NB4 (cell line): Measurements from ENCODE around the gene TRAF3.

Source experiments
- DNase-seq: peaks from one replicate; pipeline ENCODE4 v3.0.0; 2010; ENCODE audit warnings: low read depth
- H3K4me3 ChIP-seq: one replicate; pipeline ENCODE4 v1.5.1; 2011; ENCODE audit warnings: mild to moderate bottlenecking, low read depth, low read length, moderate library complexity
- CTCF ChIP-seq: IDR thresholded peaks from one replicate; pipeline ENCODE4 v1.5.1; 2012; ENCODE audit warnings: low read depth, low read length
- MAX ChIP-seq: IDR thresholded peaks from 2 replicates; pipeline ENCODE4 v1.6.1; 2011; ENCODE audit warnings: low read depth, low read length
- MYC ChIP-seq: IDR thresholded peaks from 2 replicates; pipeline ENCODE4 v1.6.1; 2011; ENCODE audit warnings: low read depth, low read length
- POLR2A ChIP-seq: IDR thresholded peaks from 2 replicates; pipeline ENCODE4 v1.6.1; 2011; ENCODE audit warnings: mild to moderate bottlenecking; ENCODE audit not compliant: insufficient read length; ENCODE audit errors: extremely low read depth

TRAF3 gene

GRCh38 chr14:102922490-102923200 is 145.4 kb downstream of the TRAF3 start, which contains the start of gene AMN:
TSS of gene AMN (plus strand) at chr14:102922663. CDS start at chr14:102922689, 26 bp downstream.
- peak; percentile 41 for DNase-seq
- no peak within 1 kb of the TSS for H3K4me3 ChIP-seq

GRCh38 chr14:102923201-102923924 is 146.1 kb downstream of the TRAF3 start:
- no peak for DNase-seq
- no peak overlapping the region for H3K4me3 ChIP-seq
- TF ChIP-seq POLR2A (no peak), MAX (no peak), CTCF (no peak), MYC (no peak)

More at GRCh38 chr14:102922490-102923200, 145.4 kb downstream of the TRAF3 start, which contains the start of gene AMN:
- no peak for TF ChIP-seq POLR2A
- TF ChIP-seq MYC: no peak
- TF ChIP-seq CTCF: no peak
- no peak for TF ChIP-seq MAX

- no peak overlapping the region for H3K4me3 ChIP-seq
- no peak for DNase-seq
Measured at GRCh38 chr14:102923925-102924486, 146.8 kb downstream of the TRAF3 start.

GRCh38 chr14:102924632-102925588 is 147.7 kb downstream of the TRAF3 start:
- no peak overlapping the region for H3K4me3 ChIP-seq
- TF ChIP-seq CTCF (no peak), POLR2A (no peak), MAX (no peak), MYC (no peak)
- DNase-seq: no peak

More at GRCh38 chr14:102923925-102924486, 146.8 kb downstream of the TRAF3 start:
- TF ChIP-seq POLR2A (no peak), CTCF (no peak), MYC (no peak), MAX (no peak)

GRCh38 chr14:102925646-102926045 is 148.4 kb downstream of the TRAF3 start:
- DNase-seq: no peak
- no peak for TF ChIP-seq MAX
- no peak for TF ChIP-seq MYC
- TF ChIP-seq CTCF: no peak
- no peak for TF ChIP-seq POLR2A
- H3K4me3 ChIP-seq: no peak overlapping the region
